HG03378 (cell line): ENCODE results near the gene SLC25A29.

Experiments used
- ATAC-seq: cut with Tn5 transposase; IDR thresholded peaks from one replicate; pipeline ENCODE4 v1.9.1; 2021; ENCODE audit warnings: mild to moderate bottlenecking, moderate library complexity; ENCODE audit not compliant: unreplicated experiment

Gene SLC25A29

DNA sequence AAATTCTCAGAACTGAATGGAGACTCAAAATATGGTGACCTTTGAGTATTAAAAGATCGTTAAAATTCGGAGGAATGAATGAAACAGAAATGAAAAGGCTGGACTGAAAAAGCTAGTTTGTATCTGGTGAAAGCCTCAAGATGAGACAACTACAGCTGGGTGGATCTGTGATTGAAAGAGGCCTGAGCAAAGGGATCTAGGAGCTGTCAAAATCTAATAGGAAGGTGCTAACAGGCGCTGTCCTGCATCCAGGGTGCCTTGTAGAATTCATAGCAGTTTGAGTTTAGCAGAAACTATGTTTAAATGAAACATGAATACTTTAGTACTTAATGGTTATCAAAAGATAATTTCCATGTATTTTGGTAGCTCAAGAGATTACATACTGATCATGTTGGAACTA lies 65.0 kb downstream of the SLC25A29 start:
- no peak for ATAC-seq
